ENCODE results near the gene CT45A8.
"Not testable (repeated sequence)": the region's sequence is repeated elsewhere in the genome, so short reads cannot be mapped to it uniquely, and the experiment has no call there.

Gene CT45A8

DNA sequence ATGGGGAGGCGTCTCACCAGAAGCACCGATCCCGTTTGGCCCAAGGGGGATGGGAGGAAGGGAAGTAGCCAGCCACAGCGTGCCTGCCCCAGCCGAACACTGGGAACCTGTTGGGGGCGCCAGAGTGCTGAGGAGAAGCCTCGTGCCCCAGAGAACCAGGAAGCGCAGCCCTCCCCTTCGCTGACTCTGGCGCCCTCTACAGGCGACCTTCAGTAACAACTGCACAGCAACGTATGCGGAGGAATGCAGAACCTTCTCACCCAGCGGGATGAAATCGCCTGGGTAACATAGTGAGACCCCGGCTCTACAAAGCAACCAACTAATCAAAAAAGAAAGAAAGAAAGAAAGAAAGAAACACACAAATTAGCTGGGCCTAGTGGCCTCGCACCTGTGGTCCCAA lies at the start of gene CT45A8:
TSS of gene CT45A8 (minus strand) at position 101 of the 400 bp plus-strand sequence. CDS start 3,755 bp downstream, outside the sequence.
- not testable (repeated sequence) for DNase-seq

DNA sequence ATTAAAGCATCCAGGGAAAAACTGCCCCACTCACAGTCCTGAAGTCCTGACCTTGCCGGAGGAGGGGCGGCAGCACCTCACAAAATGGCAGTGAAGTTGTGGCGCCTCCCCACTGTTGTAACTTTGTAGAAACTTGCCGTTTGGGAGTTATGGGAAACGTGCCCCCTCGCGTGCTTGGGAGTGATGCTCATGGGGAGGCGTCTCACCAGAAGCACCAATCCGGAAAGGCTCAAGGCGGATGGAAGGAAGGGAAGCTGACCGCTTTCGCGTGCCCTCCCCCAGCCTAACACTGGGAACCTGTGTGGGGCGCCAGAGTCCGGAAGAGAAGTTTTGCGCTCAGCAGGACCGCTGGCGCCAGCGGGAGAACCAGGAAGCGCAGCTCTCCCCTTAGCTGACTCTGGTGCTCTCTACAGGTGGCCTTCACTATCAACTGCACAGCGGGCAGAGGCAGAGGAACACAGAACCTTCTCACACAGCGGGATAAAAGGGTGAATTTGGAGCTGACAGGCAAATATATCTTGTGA lies 39.0 kb upstream of the CT45A8 start, which contains the start of the genes CT45A10 and SAGE1:
TSS of gene CT45A10 (minus strand) at position 151 of the 524 bp plus-strand sequence. CDS start 8,100 bp downstream, outside the sequence.
TSS of gene SAGE1 (plus strand) at position 423 of the 524 bp plus-strand sequence. CDS start 2,527 bp downstream, outside the sequence.
- DNase-seq: peak; percentile 20 to 58

DNA sequence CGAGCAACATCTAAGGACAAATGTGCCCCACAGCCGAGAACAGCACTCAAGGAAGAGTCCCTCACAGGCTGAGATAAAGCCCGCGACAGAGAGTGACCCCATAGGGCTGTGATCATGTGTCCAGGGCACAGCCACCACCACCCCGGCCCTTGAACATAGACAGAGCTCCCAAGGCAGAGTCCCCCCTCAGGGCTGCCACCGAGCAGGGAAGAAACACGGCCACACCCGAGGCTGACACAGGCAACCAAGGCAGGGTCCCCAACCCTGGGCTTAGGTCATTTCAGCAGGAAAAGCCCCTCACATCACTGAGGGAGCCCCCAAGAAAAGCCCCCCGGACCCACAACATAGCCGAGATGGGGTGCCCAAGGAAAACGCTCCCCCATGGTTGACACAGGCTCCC lies 38.4 kb upstream of the CT45A8 start:
- DNase-seq: no peak

GRCh38 chrX:135890087-135890585 lies 35.8 kb upstream of the CT45A8 start:
- DNase-seq: no peak

DNA sequence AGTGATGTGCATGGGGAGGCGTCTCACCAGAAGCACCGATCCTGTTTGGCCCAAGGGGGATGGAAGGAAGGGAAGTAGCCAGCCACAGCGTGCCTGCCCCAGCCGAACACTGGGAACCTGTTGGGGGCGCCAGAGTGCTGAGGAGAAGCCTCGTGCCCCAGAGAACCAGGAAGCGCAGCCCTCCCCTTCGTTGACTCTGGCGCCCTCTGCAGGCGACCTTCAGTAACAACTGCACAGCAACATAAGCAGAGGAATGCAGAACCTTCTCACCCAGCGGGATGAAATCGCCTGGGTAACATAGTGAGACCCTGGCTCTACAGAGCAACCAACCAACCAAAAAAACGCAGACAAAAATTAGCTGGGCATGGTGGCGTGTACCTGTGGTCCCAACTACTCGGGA lies 34.6 kb upstream of the CT45A8 start:
- DNase-seq: peak in 1 of 2 experiments; percentile 22

GRCh38 chrX:135888230-135888629 lies 33.9 kb upstream of the CT45A8 start:
- not testable (repeated sequence) for DNase-seq

GRCh38 chrX:135882741-135883140 lies 28.4 kb upstream of the CT45A8 start:
- DNase-seq: not testable (repeated sequence)

DNA sequence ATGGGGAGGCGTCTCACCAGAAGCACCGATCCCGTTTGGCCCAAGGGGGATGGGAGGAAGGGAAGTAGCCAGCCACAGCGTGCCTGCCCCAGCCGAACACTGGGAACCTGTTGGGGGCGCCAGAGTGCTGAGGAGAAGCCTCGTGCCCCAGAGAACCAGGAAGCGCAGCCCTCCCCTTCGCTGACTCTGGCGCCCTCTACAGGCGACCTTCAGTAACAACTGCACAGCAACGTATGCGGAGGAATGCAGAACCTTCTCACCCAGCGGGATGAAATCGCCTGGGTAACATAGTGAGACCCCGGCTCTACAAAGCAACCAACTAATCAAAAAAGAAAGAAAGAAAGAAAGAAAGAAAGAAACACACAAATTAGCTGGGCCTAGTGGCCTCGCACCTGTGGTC lies 17.4 kb upstream of the CT45A8 start, which contains the start of gene CT45A9:
TSS of gene CT45A9 (minus strand) at position 101 of the 400 bp plus-strand sequence. CDS start 3,751 bp downstream, outside the sequence.
- not testable (repeated sequence) for DNase-seq

DNA sequence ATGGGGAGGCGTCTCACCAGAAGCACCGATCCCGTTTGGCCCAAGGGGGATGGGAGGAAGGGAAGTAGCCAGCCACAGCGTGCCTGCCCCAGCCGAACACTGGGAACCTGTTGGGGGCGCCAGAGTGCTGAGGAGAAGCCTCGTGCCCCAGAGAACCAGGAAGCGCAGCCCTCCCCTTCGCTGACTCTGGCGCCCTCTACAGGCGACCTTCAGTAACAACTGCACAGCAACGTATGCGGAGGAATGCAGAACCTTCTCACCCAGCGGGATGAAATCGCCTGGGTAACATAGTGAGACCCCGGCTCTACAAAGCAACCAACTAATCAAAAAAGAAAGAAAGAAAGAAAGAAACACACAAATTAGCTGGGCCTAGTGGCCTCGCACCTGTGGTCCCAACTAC lies 17.2 kb downstream of the CT45A8 start, which contains the start of gene CT45A7:
TSS of gene CT45A7 (minus strand) at position 101 of the 400 bp plus-strand sequence. CDS start 3,747 bp downstream, outside the sequence.
- DNase-seq: not testable (repeated sequence)

GRCh38 chrX:135819912-135820311 lies 34.4 kb downstream of the CT45A8 start, which contains the start of gene CT45A2:
CT45A2 (minus strand) TSS chrX:135820012; CDS start chrX:135816265, 3,747 bp downstream.
- DNase-seq: not testable (repeated sequence)

- not testable (repeated sequence) for DNase-seq
These were observed 51.7 kb downstream of the CT45A8 start, which contains the start of gene CT45A6 for GRCh38 chrX:135802687-135803086. CT45A6 (minus strand) TSS chrX:135802787; CDS start chrX:135798993, 3,794 bp downstream.
